PFSK-1 (cell line): ENCODE measurements around the gene PTPN2.

Experiments
- FOXP2 ChIP-seq: optimal IDR thresholded peaks from 2 replicates; pipeline ENCODE3; 2011; ENCODE audit warnings: borderline replicate concordance, control low read depth, inconsistent platforms; ENCODE audit not compliant: insufficient read depth; ENCODE audit errors: extremely low read length, extremely low read depth
- POLR2AphosphoS5 ChIP-seq: IDR thresholded peaks from 2 replicates; pipeline ENCODE4 v1.6.1; 2012; ENCODE audit warnings: low read depth, mild to moderate bottlenecking, control low read depth, low read length, moderate library complexity
- SIN3A ChIP-seq: IDR thresholded peaks from 2 replicates; pipeline ENCODE4 v1.6.1; 2012; ENCODE audit warnings: mild to moderate bottlenecking, low read length, moderate library complexity, borderline replicate concordance; ENCODE audit not compliant: insufficient read depth
- TAF1 ChIP-seq: IDR thresholded peaks from 2 replicates; pipeline ENCODE4 v1.6.1; 2012; ENCODE audit warnings: low read length, control low read depth, borderline replicate concordance; ENCODE audit not compliant: insufficient read depth
- TF ChIP-seq, protein P1 (sequence below), 2 experiments: IDR thresholded peaks; 2 replicates each; pipeline versions ENCODE4 v1.6.1 to v1.8.0; 2011 to 2012; ENCODE audit warnings: low read depth in 2 of 2, low read length in 2 of 2, control low read depth in 1 of 2, inconsistent platforms in 1 of 2, mild to moderate bottlenecking in 1 of 2, moderate library complexity in 1 of 2; ENCODE audit not compliant: insufficient read depth in 1 of 2

Gene PTPN2

DNA sequence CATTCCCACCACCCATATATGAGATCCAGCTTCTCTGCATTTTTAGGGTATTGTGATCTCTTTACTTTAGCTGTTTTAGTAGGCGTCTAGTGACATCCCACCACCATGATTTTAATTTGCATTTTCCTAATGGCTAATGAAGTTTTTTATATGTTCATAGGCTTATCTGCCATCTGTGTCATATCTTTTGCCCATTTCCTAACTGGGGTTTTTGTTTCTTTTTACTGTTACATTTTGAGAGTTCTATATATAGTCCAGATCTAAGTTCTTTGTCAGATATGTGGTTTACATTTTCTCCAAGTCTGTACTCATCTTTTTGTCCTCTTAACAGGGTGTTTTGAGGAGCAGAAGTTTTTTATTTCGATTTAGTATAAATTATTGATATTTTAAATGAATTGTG, 39.6 kb downstream of the PTPN2 start:
- TF ChIP-seq, protein P1, sequence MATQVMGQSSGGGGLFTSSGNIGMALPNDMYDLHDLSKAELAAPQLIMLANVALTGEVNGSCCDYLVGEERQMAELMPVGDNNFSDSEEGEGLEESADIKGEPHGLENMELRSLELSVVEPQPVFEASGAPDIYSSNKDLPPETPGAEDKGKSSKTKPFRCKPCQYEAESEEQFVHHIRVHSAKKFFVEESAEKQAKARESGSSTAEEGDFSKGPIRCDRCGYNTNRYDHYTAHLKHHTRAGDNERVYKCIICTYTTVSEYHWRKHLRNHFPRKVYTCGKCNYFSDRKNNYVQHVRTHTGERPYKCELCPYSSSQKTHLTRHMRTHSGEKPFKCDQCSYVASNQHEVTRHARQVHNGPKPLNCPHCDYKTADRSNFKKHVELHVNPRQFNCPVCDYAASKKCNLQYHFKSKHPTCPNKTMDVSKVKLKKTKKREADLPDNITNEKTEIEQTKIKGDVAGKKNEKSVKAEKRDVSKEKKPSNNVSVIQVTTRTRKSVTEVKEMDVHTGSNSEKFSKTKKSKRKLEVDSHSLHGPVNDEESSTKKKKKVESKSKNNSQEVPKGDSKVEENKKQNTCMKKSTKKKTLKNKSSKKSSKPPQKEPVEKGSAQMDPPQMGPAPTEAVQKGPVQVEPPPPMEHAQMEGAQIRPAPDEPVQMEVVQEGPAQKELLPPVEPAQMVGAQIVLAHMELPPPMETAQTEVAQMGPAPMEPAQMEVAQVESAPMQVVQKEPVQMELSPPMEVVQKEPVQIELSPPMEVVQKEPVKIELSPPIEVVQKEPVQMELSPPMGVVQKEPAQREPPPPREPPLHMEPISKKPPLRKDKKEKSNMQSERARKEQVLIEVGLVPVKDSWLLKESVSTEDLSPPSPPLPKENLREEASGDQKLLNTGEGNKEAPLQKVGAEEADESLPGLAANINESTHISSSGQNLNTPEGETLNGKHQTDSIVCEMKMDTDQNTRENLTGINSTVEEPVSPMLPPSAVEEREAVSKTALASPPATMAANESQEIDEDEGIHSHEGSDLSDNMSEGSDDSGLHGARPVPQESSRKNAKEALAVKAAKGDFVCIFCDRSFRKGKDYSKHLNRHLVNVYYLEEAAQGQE (IDR thresholded peaks at IDR 0.05; ENCODE audit: insufficient read depth in 1 of 2, low read depth in 2 of 2, low read length in 2 of 2): no peak
- TF ChIP-seq SIN3A (no peak), POLR2AphosphoS5 (no peak), FOXP2 (no peak), TAF1 (no peak)

- TF ChIP-seq TAF1: no peak
Observed at GRCh38 chr18:12843420-12844350, 40.4 kb downstream of the PTPN2 start.

DNA sequence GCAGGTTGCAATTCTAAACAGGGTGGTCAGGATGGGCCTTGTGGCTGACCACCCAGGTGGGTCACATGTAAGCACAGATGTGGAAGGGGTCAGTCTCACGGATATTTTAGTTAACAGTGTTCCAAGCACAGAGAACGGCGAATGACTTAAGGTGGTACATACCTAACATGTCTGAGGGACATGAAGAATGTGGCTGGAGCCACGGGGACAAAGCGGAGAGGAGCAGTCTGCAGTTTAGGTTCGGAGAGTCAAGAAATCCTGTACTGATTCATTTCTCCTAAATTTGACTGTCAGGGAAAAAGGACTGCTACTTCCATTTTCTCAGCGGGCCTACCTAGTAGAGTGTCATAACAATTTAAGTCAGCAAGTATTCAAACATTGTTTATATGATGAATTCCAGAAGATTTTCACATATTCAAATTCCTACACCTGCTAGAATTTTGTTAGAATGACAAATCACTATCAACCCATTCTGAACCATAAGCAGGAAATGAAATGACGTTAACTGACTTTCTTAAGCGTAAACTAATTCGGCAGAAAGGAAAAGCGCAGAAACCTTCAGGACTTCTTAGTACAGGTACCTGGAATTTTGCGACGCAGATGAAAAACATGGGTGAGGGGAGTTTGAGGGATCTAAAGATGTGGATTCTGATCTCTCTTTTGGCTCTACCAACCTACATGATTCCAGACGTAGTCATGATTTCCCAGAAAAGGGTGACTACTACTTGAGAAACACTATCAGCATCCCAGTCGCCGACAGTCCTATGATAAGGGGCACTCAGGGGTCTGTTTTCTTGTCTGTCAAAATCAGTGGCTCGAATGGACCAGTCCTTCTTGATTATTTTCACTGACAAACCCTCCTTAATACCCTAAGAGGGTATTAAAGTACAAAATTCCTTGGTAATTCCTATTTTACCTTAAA, 41.3 kb downstream of the PTPN2 start:
- TF ChIP-seq SIN3A: no peak
- no peak for TF ChIP-seq POLR2AphosphoS5
- no peak for TF ChIP-seq FOXP2
- TF ChIP-seq, protein P1 (IDR thresholded peaks at IDR 0.05; ENCODE audit: insufficient read depth in 1 of 2, low read depth in 2 of 2, low read length in 2 of 2): no peak
- TF ChIP-seq TAF1: no peak

- no peak for TF ChIP-seq FOXP2
- no peak for TF ChIP-seq SIN3A
- TF ChIP-seq, protein P1 (IDR thresholded peaks at IDR 0.05; ENCODE audit: insufficient read depth in 1 of 2, low read depth in 2 of 2, low read length in 2 of 2): no peak
- no peak for TF ChIP-seq TAF1
- no peak for TF ChIP-seq POLR2AphosphoS5
Observed at GRCh38 chr18:12841070-12841469, 43.0 kb downstream of the PTPN2 start.

- TF ChIP-seq POLR2AphosphoS5: no peak
- no peak for TF ChIP-seq SIN3A
- TF ChIP-seq TAF1: no peak
- TF ChIP-seq, protein P1 (IDR thresholded peaks at IDR 0.05; ENCODE audit: insufficient read depth in 1 of 2, low read depth in 2 of 2, low read length in 2 of 2): no peak
- no peak for TF ChIP-seq FOXP2
Observed at GRCh38 chr18:12840382-12840781, 43.7 kb downstream of the PTPN2 start.
